Endothelial cell of umbilical vein (primary cell): Measurements from ENCODE around the gene EBF4. TPM values are rescaled to one million over a fixed set of nuclear protein-coding genes. Genes with fewer than 3 reads are reported as not detected.

Experiments
- BruUV-seq: library from RNA; stranded (reverse); fragments of 400-500 nt; replicated peaks from 2 replicates; lab custom pipeline; 2021; lab: Mats Ljungman, UMichigan
- CTCF ChIA-PET: fragments of 300-600, 350-600 bp; sonication (Branson Sonifier 250); formaldehyde crosslinking; loops from one replicate; lab custom pipeline; 2021; ENCODE audit warnings: antibody characterized with exemption, inconsistent platforms; lab: Charles Lee
- POLR2A ChIA-PET: fragments of 300-600, 350-600 bp; sonication (Branson Sonifier 250); formaldehyde crosslinking; loops from one replicate; lab custom pipeline; 2021; ENCODE audit warnings: antibody characterized with exemption, inconsistent platforms; lab: Charles Lee
- DNase-seq: peaks from one replicate; pipeline ENCODE4 v3.0.0-alpha.2; 2011; ENCODE audit warnings: low read depth, low spot score
- FAIRE-seq: peaks from 2 replicates; lab custom pipeline; 2011; peaks lifted over from hg19 to GRCh38; lab: Jason Lieb, UNC
- H2AFZ ChIP-seq: 2 replicates; pipeline ENCODE4 v1.6.0; 2012; ENCODE audit warnings: low read depth, low read length, control low read depth, inconsistent platforms
- H3K27ac ChIP-seq: 2 replicates; pipeline ENCODE4 v1.5.1; 2011; ENCODE audit warnings: low read depth, mild to moderate bottlenecking, control low read depth, low read length, moderate library complexity; ENCODE audit not compliant: insufficient read depth
- H3K27me3 ChIP-seq, 2 experiments: 2 replicates each; pipeline versions ENCODE4 v1.6.0 to v1.6.1; 2011; ENCODE audit warnings: low read length in 2 of 2, mixed read lengths in 1 of 2; ENCODE audit not compliant: control insufficient read depth in 2 of 2, insufficient read depth in 2 of 2
- H3K36me3 ChIP-seq, 2 experiments: 2 replicates in 1 of 2; 3 replicates in 1 of 2; pipeline ENCODE4 v1.5.1; 2011; ENCODE audit warnings: low read length in 2 of 2, mild to moderate bottlenecking in 1 of 2, moderate library complexity in 1 of 2; ENCODE audit not compliant: control insufficient read depth in 2 of 2, insufficient read depth in 2 of 2; ENCODE audit errors: extremely low read depth in 1 of 2
- H3K4me1 ChIP-seq: 3 replicates; pipeline ENCODE4 v1.5.1; 2011; ENCODE audit warnings: mild to moderate bottlenecking, low read length; ENCODE audit not compliant: control insufficient read depth, insufficient read depth; ENCODE audit errors: extremely low read depth
- H3K4me2 ChIP-seq: 2 replicates; pipeline ENCODE4 v1.6.1; 2011; ENCODE audit warnings: low read length, control low read depth, mixed read lengths; ENCODE audit not compliant: insufficient read depth
- H3K4me3 ChIP-seq, 3 experiments: fragments of 200-600 bp in 1 of 3; sonication (generic), shearing (Covaris generic) in 1 of 3; replicated peaks in 1 of 3; 2 replicates each; pipeline ENCODE4 v1.5.1; 2011 to 2016; ENCODE audit warnings: control low read depth in 3 of 3, low read length in 3 of 3, mild to moderate bottlenecking in 2 of 3, inconsistent platforms in 1 of 3, low read depth in 1 of 3, moderate library complexity in 1 of 3; ENCODE audit not compliant: insufficient read depth in 1 of 3
- H3K79me2 ChIP-seq: 2 replicates; pipeline ENCODE4 v1.6.0; 2012; ENCODE audit warnings: low read length, inconsistent platforms; ENCODE audit not compliant: control insufficient read depth, insufficient read depth
- H3K9ac ChIP-seq: replicated peaks from 2 replicates; pipeline ENCODE3; 2011; ENCODE audit warnings: low read length, control low read depth; ENCODE audit not compliant: insufficient read depth; ENCODE audit errors: extremely low read depth
- H3K9me1 ChIP-seq: replicated peaks from 3 replicates; pipeline ENCODE4 v1.6.0; 2011; ENCODE audit warnings: mild to moderate bottlenecking, low read length; ENCODE audit not compliant: control insufficient read depth, insufficient read depth; ENCODE audit errors: extremely low read depth
- H3K9me3 ChIP-seq: replicated peaks from 2 replicates; pipeline ENCODE4 v1.5.1; 2012; ENCODE audit warnings: low read length, inconsistent platforms; ENCODE audit not compliant: control insufficient read depth, insufficient read depth
- H4K20me1 ChIP-seq: replicated peaks from 2 replicates; pipeline ENCODE3; 2011; ENCODE audit warnings: mild to moderate bottlenecking, low read length; ENCODE audit not compliant: control insufficient read depth, insufficient read depth; ENCODE audit errors: extremely low read depth
- EZH2 ChIP-seq: IDR thresholded peaks from 2 replicates; pipeline ENCODE4 v1.6.1; 2012; ENCODE audit warnings: borderline replicate concordance, low read depth, mild to moderate bottlenecking, moderate library complexity, low read length, inconsistent platforms; ENCODE audit not compliant: severe bottlenecking
- FOS ChIP-seq: IDR thresholded peaks from 2 replicates; pipeline ENCODE4 v1.6.1; 2011; ENCODE audit warnings: mild to moderate bottlenecking, low read length, moderate library complexity, borderline replicate concordance; ENCODE audit not compliant: insufficient read depth
- GATA2 ChIP-seq: IDR thresholded peaks from 2 replicates; pipeline ENCODE4 v1.7.0; 2011; ENCODE audit warnings: low read depth, mild to moderate bottlenecking, moderate library complexity, mixed read lengths, low read length; ENCODE audit not compliant: insufficient read length, insufficient read depth
- MYC ChIP-seq: IDR thresholded peaks from one replicate; pipeline ENCODE4 v1.6.1; 2011; ENCODE audit warnings: mild to moderate bottlenecking, low read depth, low read length
- POLR2A ChIP-seq: IDR thresholded peaks from 2 replicates; pipeline ENCODE4 v1.6.1; 2012; ENCODE audit warnings: low read depth, mild to moderate bottlenecking, control low read depth, low read length
- dilution Hi-C: fragments of 300-500 bp; cut with MboI; formaldehyde crosslinking; loops from one replicate; pipeline ENCODE4 v1.15.0; 2019; ENCODE audit warnings: low sequenced_read_pairs; ENCODE audit not compliant: extremely low pct_ligation_motif_present
- intact Hi-C: fragments of 100-400 bp; cut with micrococcal nuclease; formaldehyde crosslinking; loops from one replicate; pipeline ENCODE4 v1.10.0; 2022
- polyA plus RNA-seq, 4 experiments: library from polyadenylated mRNA; depleted of rRNA in 3 of 4; stranded (reverse) in 3 of 4; unstranded in 1 of 4; fragments of >200 nt; gene quantifications; 2 replicates each; pipeline versions ENCODE4 v1.2.1 to v1.2.3, GENCODE V29; 2011 to 2012; ENCODE audit warnings: missing spikeins in 1 of 4
- total RNA-seq: library from RNA; stranded (reverse); gene quantifications from 2 replicates; pipeline ENCODE4 v1.2.3, GENCODE V29; 2021

Gene EBF4
- total and polyA plus RNA-seq, 2 donors (not counting 3 experiments of a cell fraction or from before 2014, with no cell fraction given): 2.7 to 3.4 TPM

DNA sequence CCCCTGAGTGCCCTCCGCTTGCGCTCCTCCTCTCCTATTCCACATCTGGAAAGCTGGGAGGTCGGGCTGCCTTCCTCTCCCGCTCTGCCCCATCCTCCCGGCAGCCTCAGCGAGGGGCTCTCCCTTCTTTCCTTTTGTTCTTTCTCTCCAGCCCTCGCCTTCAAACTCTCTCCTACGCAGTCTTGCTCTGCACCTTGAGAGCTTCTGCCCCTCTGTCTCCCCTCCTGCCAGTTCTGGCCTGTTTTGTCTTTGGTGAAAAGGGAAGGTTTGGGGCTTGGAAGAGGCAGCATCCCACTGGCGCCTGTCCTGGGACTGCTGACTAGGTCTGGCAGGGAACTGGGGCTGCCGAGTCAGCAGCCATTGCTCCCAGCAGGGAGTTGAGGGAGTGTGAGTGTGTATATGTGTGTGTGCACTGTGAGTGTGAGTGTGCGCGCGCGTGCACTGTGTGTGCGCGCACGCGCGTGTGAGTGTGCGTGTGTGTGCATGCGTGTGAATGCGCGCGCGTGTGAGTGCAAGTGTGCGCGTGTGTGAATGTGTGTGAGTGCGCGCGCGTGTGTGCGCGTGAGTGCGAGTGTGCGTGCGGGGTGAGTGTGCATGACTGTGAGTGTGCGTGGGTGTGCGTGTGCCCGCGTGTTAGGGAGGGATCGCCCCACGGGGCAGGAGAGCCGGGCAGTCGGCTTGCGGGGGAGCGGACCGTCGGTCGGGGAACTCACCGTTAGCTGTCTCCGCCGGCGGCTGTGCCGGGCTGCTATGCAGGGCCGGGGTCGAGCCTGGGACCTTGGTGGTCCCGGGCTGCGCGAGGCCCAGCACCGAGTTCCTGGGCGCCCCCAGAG lies 107.3 kb downstream of the EBF4 start:
- dilution Hi-C loops (no loop called here), intact Hi-C loops (no loop called here)
- CTCF ChIA-PET: interaction anchor here (1.4 to 2.6 kb wide), 2 partner anchors 44 to 52 kb away, joined by 5 to 6 read pairs; no protein-coding TSS in a partner anchor
- no peaks in the 10 kb centered on the region for H3K9me1 ChIP-seq
- POLR2A ChIA-PET: no interaction called here
- FAIRE-seq: no peak
- peak; percentile 11 for DNase-seq
- peak overlapping the region; percentile 2 for H3K4me2 ChIP-seq
- H3K36me3 ChIP-seq: no peaks in the 10 kb centered on the region
- H4K20me1 ChIP-seq: no peaks in the 10 kb centered on the region
- H3K4me1 ChIP-seq: peaks cover 6% of the 10 kb centered on the region
- H3K27ac ChIP-seq: no peak overlapping the region
- H3K9me3 ChIP-seq: no peaks in the 10 kb centered on the region
- TF ChIP-seq POLR2A: no peak
- TF ChIP-seq FOS: no peak
- peak; percentile 79 for TF ChIP-seq EZH2
- TF ChIP-seq GATA2: no peak
- TF ChIP-seq MYC: no peak
- H3K27me3 ChIP-seq: peaks cover 40 to 51% of the 10 kb centered on the region in 2 experiments
- no peak overlapping the region for H3K9ac ChIP-seq
- BruUV-seq: TSS peak; percentile 17
- H3K79me2 ChIP-seq: no peaks in the 10 kb centered on the region
- peak overlapping the region in 1 of 3 experiments; percentile 52 for H3K4me3 ChIP-seq
- H2AFZ ChIP-seq: peak overlapping the region; percentile 62
